HFFc6 (cell line): ENCODE data around the gene CLN5. TPM values are rescaled to one million over a fixed set of nuclear protein-coding genes. Genes with fewer than 3 reads are reported as not detected.

Experiments
- DNase-seq: peaks from one replicate; pipeline ENCODE4 v3.0.0-alpha.2; 2018
- H3K27ac Mint-ChIP-seq: 2 replicates; pipeline ENCODE4 v1.8.0; 2020; ENCODE audit warnings: mild to moderate bottlenecking, mixed read lengths
- H3K27me3 Mint-ChIP-seq: 2 replicates; pipeline ENCODE4 v1.8.0; 2021; ENCODE audit warnings: mild to moderate bottlenecking, moderate library complexity, mixed read lengths; ENCODE audit not compliant: insufficient read depth
- H3K36me3 Mint-ChIP-seq: 2 replicates; pipeline ENCODE4 v1.8.0; 2021; ENCODE audit warnings: low read depth, mixed read lengths
- H3K4me1 Mint-ChIP-seq: 2 replicates; pipeline ENCODE4 v1.8.0; 2020; ENCODE audit warnings: low read depth, mixed read lengths
- H3K4me3 Mint-ChIP-seq: 2 replicates; pipeline ENCODE4 v1.8.0; 2020; ENCODE audit warnings: mild to moderate bottlenecking, moderate library complexity, mixed read lengths
- H3K9me3 Mint-ChIP-seq: 2 replicates; pipeline ENCODE4 v1.8.0; 2020; ENCODE audit warnings: mild to moderate bottlenecking, mixed read lengths
- total RNA-seq, 6 experiments: library from RNA; stranded (reverse); fragmentation: NEBNext Ultra II Directional; extraction: Animal tissue kit (Norgen Biotek cat#: 25700); gene quantifications; 2 replicates in 1 of 6; 3 replicates in 5 of 6; pipeline ENCODE4 v1.2.3, GENCODE V29; 2021
- TF ChIP-seq, protein P1 (sequence below): fragments of 200-600 bp; sonication (generic); IDR thresholded peaks from 2 replicates; pipeline ENCODE4 v1.5.0; 2021; ENCODE audit warnings: antibody characterized with exemption, mild to moderate bottlenecking

CLN5 gene
- total RNA-seq, 6 experiments from 2014 or later: 28.4 to 35.1 (median 29.8) TPM

DNA sequence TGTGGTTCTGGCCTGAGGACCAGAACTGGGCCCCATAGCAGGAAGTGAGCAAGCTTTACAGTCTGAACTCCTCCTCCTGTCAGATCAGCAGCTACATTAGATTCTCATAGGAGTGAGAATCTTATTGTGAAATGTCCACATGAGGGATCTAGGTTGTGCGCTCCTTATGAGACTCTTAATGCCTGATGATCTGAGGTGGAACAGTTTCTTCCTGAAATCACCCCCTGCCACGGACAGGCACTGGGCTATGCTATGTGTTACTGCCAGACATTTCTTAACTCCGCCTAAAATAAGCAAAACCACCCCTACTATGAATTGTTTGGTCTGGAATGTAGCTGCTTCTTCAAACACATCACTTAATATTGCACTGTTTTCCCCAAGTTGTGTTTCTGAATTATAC is 30.5 kb downstream of the CLN5 start:
- peak; percentile 28 for DNase-seq
- Mint-ChIP-seq H3K4me1 (peaks cover 51% of the 10 kb centered on the region), H3K27ac (peak overlapping the region; percentile 48; the same call in 1 of the 2 replicates), H3K4me3 (peak overlapping the region; percentile 38; the same call in 1 of the 2 replicates), H3K27me3 (0 out of 2 replicates have a peak, but pooled peaks cover 1% of the 10 kb centered on the region), H3K9me3 (no peaks in the 10 kb centered on the region), H3K36me3 (peaks cover 15% of the 10 kb centered on the region)
- TF ChIP-seq, protein P1, sequence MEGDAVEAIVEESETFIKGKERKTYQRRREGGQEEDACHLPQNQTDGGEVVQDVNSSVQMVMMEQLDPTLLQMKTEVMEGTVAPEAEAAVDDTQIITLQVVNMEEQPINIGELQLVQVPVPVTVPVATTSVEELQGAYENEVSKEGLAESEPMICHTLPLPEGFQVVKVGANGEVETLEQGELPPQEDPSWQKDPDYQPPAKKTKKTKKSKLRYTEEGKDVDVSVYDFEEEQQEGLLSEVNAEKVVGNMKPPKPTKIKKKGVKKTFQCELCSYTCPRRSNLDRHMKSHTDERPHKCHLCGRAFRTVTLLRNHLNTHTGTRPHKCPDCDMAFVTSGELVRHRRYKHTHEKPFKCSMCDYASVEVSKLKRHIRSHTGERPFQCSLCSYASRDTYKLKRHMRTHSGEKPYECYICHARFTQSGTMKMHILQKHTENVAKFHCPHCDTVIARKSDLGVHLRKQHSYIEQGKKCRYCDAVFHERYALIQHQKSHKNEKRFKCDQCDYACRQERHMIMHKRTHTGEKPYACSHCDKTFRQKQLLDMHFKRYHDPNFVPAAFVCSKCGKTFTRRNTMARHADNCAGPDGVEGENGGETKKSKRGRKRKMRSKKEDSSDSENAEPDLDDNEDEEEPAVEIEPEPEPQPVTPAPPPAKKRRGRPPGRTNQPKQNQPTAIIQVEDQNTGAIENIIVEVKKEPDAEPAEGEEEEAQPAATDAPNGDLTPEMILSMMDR: no peak

DNA sequence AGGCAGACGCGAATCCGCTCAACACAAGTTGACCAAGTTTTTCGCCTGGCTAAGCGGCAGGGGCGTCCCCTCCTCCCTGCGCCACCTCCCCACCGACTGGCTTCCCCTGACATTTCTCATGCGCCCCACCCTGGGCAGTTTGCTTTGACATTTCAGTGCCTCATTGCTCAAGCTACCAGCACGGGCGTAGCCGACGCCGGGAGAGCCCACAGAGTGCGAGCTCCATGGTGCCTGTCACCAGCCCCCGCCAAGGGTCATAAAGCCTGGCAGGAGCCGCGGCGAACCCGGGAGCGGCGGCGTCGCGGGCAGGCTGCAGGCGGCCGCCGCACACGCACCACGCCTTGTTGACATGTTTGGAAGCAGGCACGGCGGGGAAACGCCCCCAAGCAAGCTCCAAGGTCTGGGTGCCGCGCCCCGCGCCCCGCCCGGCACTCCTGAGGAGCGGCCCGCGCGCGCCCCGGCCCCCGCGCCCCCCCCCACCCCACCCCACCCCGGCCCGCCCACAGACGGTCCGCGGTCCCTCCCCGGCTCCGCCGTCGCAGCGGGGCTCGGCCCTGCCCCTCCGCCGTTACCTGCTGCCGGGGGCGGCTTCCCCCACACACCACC is 34.5 kb downstream of the CLN5 start:
- peak; percentile 56 for DNase-seq
- Mint-ChIP-seq H3K4me1 (peaks cover 67% of the 10 kb centered on the region), H3K27ac (peak overlapping the region; percentile 71), H3K27me3 (0 out of 2 replicates have a peak, but pooled peaks cover 1% of the 10 kb centered on the region), H3K9me3 (no peaks in the 10 kb centered on the region), H3K4me3 (peak overlapping the region; percentile 98), H3K36me3 (peaks cover 14% of the 10 kb centered on the region)
- TF ChIP-seq, protein P1: no peak; the same call in 1 of the 2 replicates

DNA sequence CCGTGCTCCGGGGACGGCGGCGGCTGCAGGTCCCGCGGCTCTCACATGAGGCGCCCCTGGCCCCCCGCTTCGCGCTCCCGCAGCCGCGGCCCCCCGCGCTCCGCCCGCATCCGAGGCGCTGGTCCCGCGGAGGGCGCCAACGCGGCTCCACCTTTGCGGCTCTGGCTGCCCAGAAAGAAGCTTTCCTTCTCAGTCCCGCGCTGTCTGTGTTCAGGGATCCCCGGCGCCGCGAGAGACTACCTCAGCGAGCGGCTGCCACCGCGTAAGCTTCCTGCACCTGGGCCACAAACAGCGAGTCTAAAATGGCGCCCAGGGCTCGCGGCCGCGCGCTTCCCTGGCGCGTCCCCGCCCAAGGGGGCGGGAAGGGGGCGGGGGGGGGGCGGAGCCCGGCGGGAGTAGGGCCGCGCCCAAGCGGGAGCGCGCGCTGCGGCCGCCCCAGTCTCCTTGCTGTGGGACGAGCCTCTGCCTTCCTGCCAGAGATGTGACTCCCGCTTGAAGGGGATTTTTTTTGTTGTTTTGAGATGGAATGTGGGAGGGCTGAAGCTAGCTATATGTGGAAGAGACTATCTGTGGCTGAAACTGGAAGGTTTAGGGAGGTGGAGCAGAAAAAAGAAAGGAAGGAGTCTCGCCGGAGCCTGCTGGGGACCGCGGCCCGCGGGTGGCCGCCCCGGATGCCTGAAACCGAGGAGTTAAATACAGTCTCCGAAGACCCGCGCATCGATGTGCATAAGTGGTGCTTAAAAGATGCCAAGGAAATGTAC is 35.2 kb downstream of the CLN5 start, which contains the start of gene FBXL3:
FBXL3 (minus strand) TSS at position 299 of the 761 bp plus-strand sequence. CDS start 5,299 bp downstream, outside the sequence.
- H3K27ac Mint-ChIP-seq: peak within 1 kb of the TSS; percentile 95
- TF ChIP-seq, protein P1: no peak
- peaks cover 61% of the 10 kb centered on the region for H3K4me1 Mint-ChIP-seq
- peak; percentile 94 for DNase-seq
- peak within 1 kb of the TSS; percentile 98 for H3K4me3 Mint-ChIP-seq
- H3K9me3 Mint-ChIP-seq: no peaks in the 10 kb centered on the region
- H3K36me3 Mint-ChIP-seq: peaks cover 14% of the 10 kb centered on the region
- 0 out of 2 replicates have a peak, but pooled peaks cover 1% of the 10 kb centered on the region for H3K27me3 Mint-ChIP-seq

DNA sequence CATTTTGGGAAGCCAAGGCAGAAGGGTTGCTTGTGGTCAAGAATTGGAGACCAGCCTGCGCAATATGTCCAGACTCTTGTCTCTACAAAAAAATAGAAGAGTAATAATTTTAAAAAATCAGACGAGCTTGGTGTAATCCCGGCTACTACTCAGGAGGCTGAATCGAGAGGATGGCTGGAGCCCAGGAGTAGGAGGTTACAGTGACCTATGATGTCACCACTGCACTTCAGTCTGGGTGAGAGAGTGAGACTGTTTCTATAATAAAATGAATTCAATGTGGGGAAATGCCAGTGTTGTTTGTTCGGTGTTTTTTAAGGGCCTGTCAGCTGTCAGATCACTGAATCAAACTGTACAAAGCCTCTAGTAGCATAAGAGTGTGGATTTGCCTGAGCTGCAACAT is 36.3 kb downstream of the CLN5 start:
- Mint-ChIP-seq H3K36me3 (peaks cover 11% of the 10 kb centered on the region), H3K4me3 (peak overlapping the region; percentile 97), H3K27me3 (0 out of 2 replicates have a peak, but pooled peaks cover 1% of the 10 kb centered on the region), H3K27ac (peak overlapping the region; percentile 95), H3K4me1 (peaks cover 49% of the 10 kb centered on the region), H3K9me3 (no peaks in the 10 kb centered on the region)
- peak; percentile 6 for DNase-seq
- TF ChIP-seq, protein P1: no peak

DNA sequence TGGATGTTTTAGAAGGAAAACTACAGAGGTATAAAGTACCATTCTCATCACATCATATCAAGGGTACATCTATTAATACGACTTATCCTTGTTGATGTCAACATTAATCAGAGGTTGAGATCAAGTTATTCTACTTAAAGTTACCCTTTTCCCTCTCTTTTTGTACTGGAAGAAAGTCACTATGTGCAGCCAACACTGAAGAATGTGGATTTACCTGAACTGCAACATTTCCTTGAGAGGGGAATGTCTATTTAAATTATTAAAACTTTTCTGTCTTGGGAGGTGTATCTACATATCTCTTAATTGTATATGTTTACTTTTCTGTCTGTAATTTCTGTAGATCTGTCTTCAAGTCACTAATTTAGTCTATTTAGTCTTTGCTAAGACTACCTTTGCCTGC is 37.6 kb downstream of the CLN5 start:
- Mint-ChIP-seq H3K9me3 (no peaks in the 10 kb centered on the region), H3K4me3 (no peak overlapping the region), H3K27me3 (0 out of 2 replicates have a peak, but pooled peaks cover 1% of the 10 kb centered on the region), H3K4me1 (peaks cover 46% of the 10 kb centered on the region), H3K36me3 (peaks cover 7% of the 10 kb centered on the region; the same call in 1 of the 2 replicates), H3K27ac (no peak overlapping the region)
- no peak for DNase-seq
- TF ChIP-seq, protein P1: no peak
